ENCODE data around the gene NOL8. TPM values are rescaled to one million over a fixed set of nuclear protein-coding genes. Genes with fewer than 3 reads are reported as not detected.

The NOL8 gene
- total RNA-seq, 4 donors from 2014 or later: 21.8 to 80.1 (median 33.9) TPM

GRCh38 chr9:92310562-92310961, 14.6 kb downstream of the NOL8 start:
- Histone ChIP-seq H3K9me3 (no peaks in the 10 kb centered on the region), H3K27me3 (no peaks in the 10 kb centered on the region), H3K4me1 (peaks cover 9% of the 10 kb centered on the region), H3K27ac (no peak overlapping the region), H3K4me3 (no peak overlapping the region), H3K36me3 (peaks cover 62% of the 10 kb centered on the region)
- WGBS: 91% methylated on average over 3 of the region's 3 CpGs
- TF ChIP-seq POLR2AphosphoS5 (IDR thresholded peaks at IDR 0.05): no peak
- no peak for TF ChIP-seq EP300 (IDR thresholded peaks at IDR 0.05)
- TF ChIP-seq POLR2A (IDR thresholded peaks at IDR 0.05): no peak
- no peak for TF ChIP-seq CTCF (IDR thresholded peaks at IDR 0.05)
- no peak for DNase-seq (ENCODE audit: low spot score in 2 of 2)

GRCh38 chr9:92308893-92309292, 16.3 kb downstream of the NOL8 start:
- H3K9me3 ChIP-seq: no peaks in the 10 kb centered on the region
- no peak overlapping the region for H3K4me3 ChIP-seq
- H3K27me3 ChIP-seq: no peaks in the 10 kb centered on the region
- no peak for DNase-seq (ENCODE audit: low spot score in 2 of 2)
- TF ChIP-seq POLR2A (IDR thresholded peaks at IDR 0.05): no peak
- H3K36me3 ChIP-seq: peaks cover 73% of the 10 kb centered on the region
- H3K27ac ChIP-seq: no peak overlapping the region
- peaks cover 9% of the 10 kb centered on the region for H3K4me1 ChIP-seq

- no peak overlapping the region for H3K27ac ChIP-seq
- peaks cover 4% of the 10 kb centered on the region for H3K4me1 ChIP-seq
- DNase-seq (ENCODE audit: low spot score in 2 of 2): no peak
- H3K27me3 ChIP-seq: no peaks in the 10 kb centered on the region
- TF ChIP-seq POLR2A (IDR thresholded peaks at IDR 0.05): no peak
- no peak for TF ChIP-seq POLR2AphosphoS5 (IDR thresholded peaks at IDR 0.05)
- TF ChIP-seq CTCF (IDR thresholded peaks at IDR 0.05): no peak
- no peak for TF ChIP-seq EP300 (IDR thresholded peaks at IDR 0.05)
- peaks cover 94% of the 10 kb centered on the region for H3K36me3 ChIP-seq
- H3K4me3 ChIP-seq: no peak overlapping the region
- WGBS: 73% methylated on average over 1 of the region's 1 CpG
- H3K9me3 ChIP-seq: no peaks in the 10 kb centered on the region
Measured at GRCh38 chr9:92300936-92301335, 24.2 kb downstream of the NOL8 start.

GRCh38 chr9:92299116-92299515, 26.0 kb downstream of the NOL8 start:
- no peak for TF ChIP-seq EP300 (IDR thresholded peaks at IDR 0.05)
- TF ChIP-seq POLR2AphosphoS5 (IDR thresholded peaks at IDR 0.05): no peak
- TF ChIP-seq POLR2A (IDR thresholded peaks at IDR 0.05): no peak
- TF ChIP-seq CTCF (IDR thresholded peaks at IDR 0.05): no peak
- Histone ChIP-seq H3K36me3 (peaks cover 75% of the 10 kb centered on the region), H3K9me3 (no peaks in the 10 kb centered on the region), H3K27ac (no peak overlapping the region), H3K4me1 (peaks cover 21% of the 10 kb centered on the region), H3K27me3 (no peaks in the 10 kb centered on the region), H3K4me3 (no peak overlapping the region)
- WGBS: 95% methylated on average over 1 of the region's 1 CpG
- DNase-seq (ENCODE audit: low spot score in 2 of 2): no peak

GRCh38 chr9:92298036-92298435, 27.1 kb downstream of the NOL8 start:
- H3K36me3 ChIP-seq: peaks cover 65% of the 10 kb centered on the region
- WGBS: 91% methylated on average over 3 of the region's 3 CpGs
- no peak for TF ChIP-seq EP300 (IDR thresholded peaks at IDR 0.05)
- no peak for TF ChIP-seq CTCF (IDR thresholded peaks at IDR 0.05)
- TF ChIP-seq POLR2AphosphoS5 (IDR thresholded peaks at IDR 0.05): no peak
- H3K9me3 ChIP-seq: no peaks in the 10 kb centered on the region
- DNase-seq (ENCODE audit: low spot score in 2 of 2): no peak
- H3K4me3 ChIP-seq: no peak overlapping the region
- H3K4me1 ChIP-seq: peaks cover 23% of the 10 kb centered on the region
- no peak overlapping the region for H3K27ac ChIP-seq
- H3K27me3 ChIP-seq: no peaks in the 10 kb centered on the region

- no peak for TF ChIP-seq CTCF (IDR thresholded peaks at IDR 0.05)
- H3K9me3 ChIP-seq: no peaks in the 10 kb centered on the region
- no peak overlapping the region for H3K4me3 ChIP-seq
- peaks cover 60% of the 10 kb centered on the region for H3K36me3 ChIP-seq
- 91% methylated on average over 3 of the region's 3 CpGs for WGBS
- peaks cover 27% of the 10 kb centered on the region for H3K4me1 ChIP-seq
- H3K27me3 ChIP-seq: no peaks in the 10 kb centered on the region
- H3K27ac ChIP-seq: no peak overlapping the region
- DNase-seq (ENCODE audit: low spot score in 2 of 2): no peak
Measured at GRCh38 chr9:92297611-92298010, 27.5 kb downstream of the NOL8 start.
